IMR-90 (cell line): ENCODE measurements around the gene KIF3A. TPM values are rescaled to one million over a fixed set of nuclear protein-coding genes. Genes with fewer than 3 reads are reported as not detected.

Experiments used
- ATAC-seq: fragments of 200-7000 bp; cut with Tn5 transposase; 2 replicates; pipeline ENCODE4 v1.9.1; 2020; ENCODE audit warnings: low read depth, mild to moderate bottlenecking, moderate library complexity
- BruUV-seq: library from RNA; stranded (reverse); fragments of 400-500 nt; replicated peaks from 2 replicates; lab custom pipeline; 2021; lab: Mats Ljungman, UMichigan
- CTCF ChIA-PET: fragments of 300-600 bp; formaldehyde crosslinking; extraction: SDS; loops from one replicate; lab custom pipeline; 2021; ENCODE audit warnings: antibody characterized with exemption; lab: Yijun Ruan, JAX
- POLR2A ChIA-PET: fragments of 300-600 bp; sonication (Branson Sonifier 250); formaldehyde crosslinking; loops from one replicate; lab custom pipeline; 2022; ENCODE audit warnings: antibody characterized with exemption; ENCODE audit not compliant: unreplicated experiment; lab: Charles Lee
- DNase-seq: peaks from one replicate; pipeline ENCODE4 v3.0.0; 2013
- H2AFZ ChIP-seq: replicated peaks from 2 replicates; pipeline ENCODE3; 2013; ENCODE audit warnings: low read length, mild to moderate bottlenecking; ENCODE audit not compliant: poor library complexity
- H2AK5ac ChIP-seq: 2 replicates; pipeline ENCODE4 v1.6.1; 2013; ENCODE audit warnings: low read depth, low read length, inconsistent platforms
- H2AK9ac ChIP-seq: replicated peaks from 2 replicates; pipeline ENCODE3; 2013; ENCODE audit warnings: mild to moderate bottlenecking, low read depth, low read length, moderate library complexity; ENCODE audit not compliant: poor library complexity
- H2BK120ac ChIP-seq: 2 replicates; pipeline ENCODE4 v1.6.1; 2013; ENCODE audit warnings: low read depth, low read length, inconsistent platforms
- H2BK15ac ChIP-seq: 3 replicates; pipeline ENCODE4 v1.6.1; 2013; ENCODE audit warnings: low read depth, low read length, inconsistent platforms
- H2BK20ac ChIP-seq: 2 replicates; pipeline ENCODE4 v1.6.1; 2013; ENCODE audit warnings: low read depth, mild to moderate bottlenecking, inconsistent platforms, low read length, moderate library complexity
- H2BK5ac ChIP-seq: 2 replicates; pipeline ENCODE4 v1.6.1; 2013; ENCODE audit warnings: mild to moderate bottlenecking, low read depth, low read length, inconsistent platforms; ENCODE audit not compliant: poor library complexity, severe bottlenecking
- H3K14ac ChIP-seq: replicated peaks from 2 replicates; pipeline ENCODE4 v1.6.1; 2013; ENCODE audit warnings: low read depth, low read length, inconsistent platforms
- H3K18ac ChIP-seq: 2 replicates; pipeline ENCODE4 v1.6.1; 2013; ENCODE audit warnings: low read depth, low read length, control low read depth
- H3K23ac ChIP-seq: 2 replicates; pipeline ENCODE4 v1.6.1; 2013; ENCODE audit warnings: low read depth, low read length, inconsistent platforms
- H3K27ac ChIP-seq: 2 replicates; pipeline ENCODE4 v1.5.1; 2013; ENCODE audit warnings: mild to moderate bottlenecking, control low read depth, low read length; ENCODE audit not compliant: insufficient read depth
- H3K27me3 ChIP-seq: 2 replicates; pipeline ENCODE4 v1.6.1; 2013; ENCODE audit warnings: low read length; ENCODE audit not compliant: control insufficient read depth, insufficient read depth
- H3K36me3 ChIP-seq: 2 replicates; pipeline ENCODE4 v1.6.1; 2013; ENCODE audit warnings: low read length, mixed read lengths; ENCODE audit not compliant: control insufficient read depth, insufficient read depth
- H3K4ac ChIP-seq: 2 replicates; pipeline ENCODE4 v1.6.1; 2013; ENCODE audit warnings: low read depth, low read length, inconsistent platforms
- H3K4me1 ChIP-seq: 2 replicates; pipeline ENCODE4 v1.6.1; 2013; ENCODE audit warnings: low read length, mixed read lengths; ENCODE audit not compliant: control insufficient read depth, insufficient read depth
- H3K4me2 ChIP-seq: 2 replicates; pipeline ENCODE4 v1.6.1; 2013; ENCODE audit warnings: low read depth, mild to moderate bottlenecking, control low read depth, low read length, moderate library complexity
- H3K4me3 ChIP-seq: 2 replicates; pipeline ENCODE4 v1.5.1; 2013; ENCODE audit warnings: low read depth, mild to moderate bottlenecking, control low read depth, low read length, moderate library complexity; ENCODE audit not compliant: insufficient read depth
- H3K56ac ChIP-seq: 2 replicates; pipeline ENCODE4 v1.6.1; 2013; ENCODE audit warnings: low read length, inconsistent platforms; ENCODE audit not compliant: insufficient read depth; ENCODE audit errors: extremely low read depth
- H3K79me1 ChIP-seq, 2 experiments: 2 replicates each; pipeline ENCODE4 v1.6.1; 2013; ENCODE audit warnings: low read length in 2 of 2, inconsistent platforms in 1 of 2, low read depth in 1 of 2
- H3K9ac ChIP-seq: 2 replicates; pipeline ENCODE4 v1.6.1; 2013; ENCODE audit warnings: low read depth, low read length, control low read depth
- H3K9me1 ChIP-seq: 2 replicates; pipeline ENCODE4 v1.6.1; 2013; ENCODE audit warnings: low read length, inconsistent platforms; ENCODE audit not compliant: insufficient read depth
- H3K9me3 ChIP-seq: 2 replicates; pipeline ENCODE4 v1.6.1; 2013; ENCODE audit warnings: low read length; ENCODE audit not compliant: control insufficient read depth, insufficient read depth
- H4K20me1 ChIP-seq: 2 replicates; pipeline ENCODE4 v1.6.1; 2013; ENCODE audit warnings: low read length, inconsistent platforms; ENCODE audit not compliant: insufficient read depth
- H4K5ac ChIP-seq: 2 replicates; pipeline ENCODE4 v1.6.1; 2013; ENCODE audit warnings: mild to moderate bottlenecking, low read depth, low read length, control low read depth
- H4K8ac ChIP-seq, 2 experiments: 2 replicates each; pipeline ENCODE4 v1.6.1; 2013; ENCODE audit warnings: low read depth in 2 of 2, low read length in 2 of 2, control low read depth in 1 of 2, inconsistent platforms in 1 of 2
- H4K91ac ChIP-seq: 2 replicates; pipeline ENCODE4 v1.6.1; 2013; ENCODE audit warnings: low read depth, low read length, inconsistent platforms; ENCODE audit not compliant: insufficient read depth
- BHLHE40 ChIP-seq: fragments of 150-350 bp; IDR thresholded peaks from 2 replicates; pipeline ENCODE4 v1.6.1; 2016; ENCODE audit warnings: mild to moderate bottlenecking, low read depth, low read length
- MAFK ChIP-seq: IDR thresholded peaks from 2 replicates; pipeline ENCODE4 v1.6.1; 2012; ENCODE audit warnings: low read depth, low read length, improper control_type of control experiment
- MXI1 ChIP-seq: IDR thresholded peaks from 2 replicates; pipeline ENCODE4 v1.6.1; 2012; ENCODE audit warnings: low read depth, mild to moderate bottlenecking, low read length, moderate library complexity, borderline replicate concordance
- NFE2L2 ChIP-seq: fragments of 150-350 bp; IDR thresholded peaks from 2 replicates; pipeline ENCODE4 v1.6.1; 2016; ENCODE audit warnings: low read depth, mild to moderate bottlenecking, low read length
- RAD21 ChIP-seq: IDR thresholded peaks from 2 replicates; pipeline ENCODE4 v1.6.1; 2012; ENCODE audit warnings: low read length, improper control_type of control experiment
- WGBS, 2 experiments: methylation state at CpG; one replicate each; pipeline versions ENCODE4 v1.1.5 to v1.1.7; 2013; ENCODE audit warnings: missing lambda C conversion rate in 2 of 2; ENCODE audit not compliant: insufficient read length in 1 of 2; ENCODE audit errors: extremely low coverage in 2 of 2; 5-methylcytosine and 5-hydroxymethylcytosine counted together
- dilution Hi-C: fragments of 300-500 bp; cut with HindIII; formaldehyde crosslinking; loops from one replicate; pipeline ENCODE4 v1.14.3; 2018; ENCODE audit warnings: low sequenced_read_pairs; ENCODE audit not compliant: unreplicated experiment
- in situ Hi-C: fragments of 300-500 bp; cut with MboI; formaldehyde crosslinking; loops from 3 replicates; pipeline ENCODE4 v1.14.3; 2019; ENCODE audit warnings: low sequenced_read_pairs, inconsistent platforms, mixed read lengths
- intact Hi-C: fragments of 100-400 bp; cut with micrococcal nuclease; formaldehyde crosslinking; loops from 2 replicates; pipeline ENCODE4 v1.10.0; 2022
- polyA plus RNA-seq, 3 experiments: library from polyadenylated mRNA; depleted of rRNA; stranded (reverse); fragments of >200 nt; gene quantifications; 2 replicates each; pipeline ENCODE4 v1.2.3, GENCODE V29; 2012; ENCODE audit warnings: low replicate concordance in 1 of 3
- total RNA-seq: library from RNA; depleted of rRNA; stranded (reverse); fragments of >200 nt; gene quantifications from 2 replicates; pipeline ENCODE4 v1.2.3, GENCODE V29; 2012
- TF ChIP-seq, protein P1 (sequence below): conservative IDR thresholded peaks from 2 replicates; pipeline ENCODE4 v1.5.1; 2012; ENCODE audit warnings: mild to moderate bottlenecking, low read depth, low read length, improper control_type of control experiment
- TF ChIP-seq, protein P2 (sequence below): fragments of 150-350 bp; IDR thresholded peaks from 2 replicates; pipeline ENCODE4 v1.6.1; 2016; ENCODE audit warnings: low read depth, mild to moderate bottlenecking, low read length, moderate library complexity, borderline replicate concordance

Gene KIF3A
- total and polyA plus RNA-seq, 2 of the 4 experiments (the other 2 are of a cell fraction), result 4.3 to 4.5 TPM

GRCh38 chr5:132760601-132761317 lies 23.4 kb upstream of the KIF3A start:
- Histone ChIP-seq H3K4me1 (no peaks in the 10 kb centered on the region), H3K14ac (no peak overlapping the region), H3K79me1 (peaks cover 0 to 11% of the 10 kb centered on the region in 2 experiments; a peak in 3 of 4 replicates), H3K23ac (no peak overlapping the region), H2BK5ac (no peak overlapping the region), H3K18ac (no peak overlapping the region), H3K4ac (no peak overlapping the region), H3K9me3 (no peaks in the 10 kb centered on the region), H3K4me2 (no peak overlapping the region), H3K36me3 (peaks cover 56% of the 10 kb centered on the region), H3K27ac (no peak overlapping the region), H4K91ac (no peak overlapping the region), H2AFZ (no peak overlapping the region), H3K9ac (no peak overlapping the region), H3K4me3 (no peak overlapping the region), H2BK120ac (no peak overlapping the region), H2AK9ac (no peak overlapping the region), H3K9me1 (no peaks in the 10 kb centered on the region), H4K5ac (no peak overlapping the region), H3K27me3 (no peaks in the 10 kb centered on the region), H2AK5ac (no peak overlapping the region), H2BK20ac (no peak overlapping the region), H4K20me1 (no peaks in the 10 kb centered on the region; the same call in 1 of the 2 replicates), H4K8ac (no peak overlapping the region), H2BK15ac (no peak overlapping the region), H3K56ac (no peak overlapping the region)
- DNase-seq (no peak), ATAC-seq (no peak)
- ChIA-PET CTCF (no interaction called here), POLR2A (no interaction called here)
- in situ Hi-C loops, result no loop called here
- dilution Hi-C loops, result no loop called here
- no peak for TF ChIP-seq RAD21
- no peak for TF ChIP-seq MXI1
- no peak for TF ChIP-seq BHLHE40
- TF ChIP-seq, protein P1, sequence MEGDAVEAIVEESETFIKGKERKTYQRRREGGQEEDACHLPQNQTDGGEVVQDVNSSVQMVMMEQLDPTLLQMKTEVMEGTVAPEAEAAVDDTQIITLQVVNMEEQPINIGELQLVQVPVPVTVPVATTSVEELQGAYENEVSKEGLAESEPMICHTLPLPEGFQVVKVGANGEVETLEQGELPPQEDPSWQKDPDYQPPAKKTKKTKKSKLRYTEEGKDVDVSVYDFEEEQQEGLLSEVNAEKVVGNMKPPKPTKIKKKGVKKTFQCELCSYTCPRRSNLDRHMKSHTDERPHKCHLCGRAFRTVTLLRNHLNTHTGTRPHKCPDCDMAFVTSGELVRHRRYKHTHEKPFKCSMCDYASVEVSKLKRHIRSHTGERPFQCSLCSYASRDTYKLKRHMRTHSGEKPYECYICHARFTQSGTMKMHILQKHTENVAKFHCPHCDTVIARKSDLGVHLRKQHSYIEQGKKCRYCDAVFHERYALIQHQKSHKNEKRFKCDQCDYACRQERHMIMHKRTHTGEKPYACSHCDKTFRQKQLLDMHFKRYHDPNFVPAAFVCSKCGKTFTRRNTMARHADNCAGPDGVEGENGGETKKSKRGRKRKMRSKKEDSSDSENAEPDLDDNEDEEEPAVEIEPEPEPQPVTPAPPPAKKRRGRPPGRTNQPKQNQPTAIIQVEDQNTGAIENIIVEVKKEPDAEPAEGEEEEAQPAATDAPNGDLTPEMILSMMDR, result no peak
- TF ChIP-seq MAFK, result no peak
- no peak for TF ChIP-seq NFE2L2
- TF ChIP-seq, protein P2, sequence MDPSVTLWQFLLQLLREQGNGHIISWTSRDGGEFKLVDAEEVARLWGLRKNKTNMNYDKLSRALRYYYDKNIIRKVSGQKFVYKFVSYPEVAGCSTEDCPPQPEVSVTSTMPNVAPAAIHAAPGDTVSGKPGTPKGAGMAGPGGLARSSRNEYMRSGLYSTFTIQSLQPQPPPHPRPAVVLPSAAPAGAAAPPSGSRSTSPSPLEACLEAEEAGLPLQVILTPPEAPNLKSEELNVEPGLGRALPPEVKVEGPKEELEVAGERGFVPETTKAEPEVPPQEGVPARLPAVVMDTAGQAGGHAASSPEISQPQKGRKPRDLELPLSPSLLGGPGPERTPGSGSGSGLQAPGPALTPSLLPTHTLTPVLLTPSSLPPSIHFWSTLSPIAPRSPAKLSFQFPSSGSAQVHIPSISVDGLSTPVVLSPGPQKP, result no peak
- intact Hi-C loops, result no loop called here
- 94% methylated on average over 7 of the region's 21 CpGs; no CpG with 5 or more reads in 1 of the 2 experiments for WGBS, 2 experiments
- BruUV-seq, result no TSS peak
